ENCODE data around the gene SEMA5A.

SEMA5A gene

GRCh38 chr5:9473624-9474023 lies 72.3 kb downstream of the SEMA5A start:
- DNase-seq (ENCODE audit: low read depth): no peak

GRCh38 chr5:9470410-9470809 lies 75.5 kb downstream of the SEMA5A start:
- no peak for DNase-seq (ENCODE audit: low read depth)

GRCh38 chr5:9468060-9468388 lies 77.9 kb downstream of the SEMA5A start:
- DNase-seq (ENCODE audit: low read depth): no peak

- no peak for DNase-seq (ENCODE audit: low read depth)
These were observed 78.4 kb downstream of the SEMA5A start for GRCh38 chr5:9467199-9468059.

- DNase-seq (ENCODE audit: low read depth): no peak
These were observed 79.2 kb downstream of the SEMA5A start for GRCh38 chr5:9466697-9467096.

- no peak for DNase-seq (ENCODE audit: low read depth)
These were observed 81.4 kb downstream of the SEMA5A start for GRCh38 chr5:9464478-9464877.

GRCh38 chr5:9462109-9462508 lies 83.8 kb downstream of the SEMA5A start:
- DNase-seq (ENCODE audit: low read depth): no peak

GRCh38 chr5:9460885-9461645 lies 84.8 kb downstream of the SEMA5A start:
- no peak for DNase-seq (ENCODE audit: low read depth)

- DNase-seq (ENCODE audit: low read depth): no peak
These were observed 89.3 kb downstream of the SEMA5A start for GRCh38 chr5:9456435-9457042.

- no peak for DNase-seq (ENCODE audit: low read depth)
These were observed 89.9 kb downstream of the SEMA5A start for GRCh38 chr5:9455826-9456434.

GRCh38 chr5:9454491-9454890 lies 91.4 kb downstream of the SEMA5A start:
- DNase-seq (ENCODE audit: low read depth): no peak

- DNase-seq (ENCODE audit: low read depth): no peak
These were observed 91.8 kb downstream of the SEMA5A start for GRCh38 chr5:9454012-9454481.

- DNase-seq (ENCODE audit: low read depth): no peak
These were observed 92.3 kb downstream of the SEMA5A start for GRCh38 chr5:9453480-9454011.

GRCh38 chr5:9452181-9452580 lies 93.7 kb downstream of the SEMA5A start:
- no peak for DNase-seq (ENCODE audit: low read depth)

GRCh38 chr5:9451037-9451436 lies 94.8 kb downstream of the SEMA5A start:
- no peak for DNase-seq (ENCODE audit: low read depth)

GRCh38 chr5:9447691-9448090 lies 98.2 kb downstream of the SEMA5A start:
- DNase-seq (ENCODE audit: low read depth): no peak

- DNase-seq (ENCODE audit: low read depth): no peak
These were observed 100.0 kb downstream of the SEMA5A start for GRCh38 chr5:9445826-9446388.

- no peak for DNase-seq (ENCODE audit: low read depth)
These were observed 101.5 kb downstream of the SEMA5A start for GRCh38 chr5:9444346-9444745.

- DNase-seq (ENCODE audit: low read depth): no peak
These were observed 104.3 kb downstream of the SEMA5A start for GRCh38 chr5:9441610-9442009.

GRCh38 chr5:9440517-9440916 lies 105.4 kb downstream of the SEMA5A start:
- no peak for DNase-seq (ENCODE audit: low read depth)

GRCh38 chr5:9439531-9440292 lies 106.2 kb downstream of the SEMA5A start:
- DNase-seq (ENCODE audit: low read depth): no peak
